DMS 273 (cell line): ENCODE data around the gene NDUFB2.
"Not testable (repeated sequence)": the region's sequence is repeated elsewhere in the genome, so short reads cannot be mapped to it uniquely, and the experiment has no call there.

Experiments
- DNase-seq: peaks from one replicate; lab custom pipeline; 2025; ENCODE audit not compliant: unreplicated experiment; lab: John Stamatoyannopoulos, UW

The NDUFB2 gene

GRCh38 chr7:140672382-140673062 is 24.0 kb upstream of the NDUFB2 start, which contains the start of gene ADCK2:
TSS of gene ADCK2 (plus strand) at chr7:140672945. CDS start at chr7:140673331, 386 bp downstream.
- DNase-seq: peak; percentile 83

GRCh38 chr7:140673063-140673773 is 23.3 kb upstream of the NDUFB2 start:
- DNase-seq: peak; percentile 84

- no peak for DNase-seq
Observed at GRCh38 chr7:140673774-140674155, 22.7 kb upstream of the NDUFB2 start.

GRCh38 chr7:140674356-140674800 is 22.1 kb upstream of the NDUFB2 start:
- DNase-seq: no peak

- DNase-seq: peak; percentile 86
Observed at GRCh38 chr7:140674899-140675701, 21.4 kb upstream of the NDUFB2 start.

GRCh38 chr7:140675726-140676125 is 20.8 kb upstream of the NDUFB2 start:
- no peak for DNase-seq

GRCh38 chr7:140676306-140676705 is 20.2 kb upstream of the NDUFB2 start:
- DNase-seq: no peak

GRCh38 chr7:140676956-140677355 is 19.6 kb upstream of the NDUFB2 start:
- not testable (repeated sequence) for DNase-seq

GRCh38 chr7:140677496-140677895 is 19.0 kb upstream of the NDUFB2 start:
- no peak for DNase-seq

- DNase-seq: no peak
Observed at GRCh38 chr7:140678081-140678815, 18.3 kb upstream of the NDUFB2 start.

GRCh38 chr7:140678816-140679130 is 17.7 kb upstream of the NDUFB2 start:
- DNase-seq: no peak

- no peak for DNase-seq
Observed at GRCh38 chr7:140679186-140679585, 17.3 kb upstream of the NDUFB2 start.

GRCh38 chr7:140680886-140681285 is 15.6 kb upstream of the NDUFB2 start:
- DNase-seq: no peak

GRCh38 chr7:140681766-140682165 is 14.7 kb upstream of the NDUFB2 start:
- DNase-seq: no peak

GRCh38 chr7:140683657-140684056 is 12.9 kb upstream of the NDUFB2 start:
- peak; percentile 63 for DNase-seq

GRCh38 chr7:140684066-140684950 is 12.2 kb upstream of the NDUFB2 start:
- DNase-seq: no peak

- no peak for DNase-seq
Observed at GRCh38 chr7:140685407-140686087, 11.0 kb upstream of the NDUFB2 start.

- no peak for DNase-seq
Observed at GRCh38 chr7:140686921-140687320, 9.6 kb upstream of the NDUFB2 start.

GRCh38 chr7:140688341-140688740 is 8.2 kb upstream of the NDUFB2 start:
- DNase-seq: no peak
